RKO (cell line): ENCODE data around the gene PUS10.
"Not testable (repeated sequence)": the region's sequence is repeated elsewhere in the genome, so short reads cannot be mapped to it uniquely, and the experiment has no call there.

Experiments used
- DNase-seq: peaks from one replicate; pipeline ENCODE4 v3.0.0-alpha.2; 2016; ENCODE audit warnings: low spot score

PUS10 gene

GRCh38 chr2:61011678-61012077 lies 6.4 kb downstream of the PUS10 start:
- no peak for DNase-seq

GRCh38 chr2:61009355-61009754 lies 8.7 kb downstream of the PUS10 start:
- DNase-seq = no peak

DNA sequence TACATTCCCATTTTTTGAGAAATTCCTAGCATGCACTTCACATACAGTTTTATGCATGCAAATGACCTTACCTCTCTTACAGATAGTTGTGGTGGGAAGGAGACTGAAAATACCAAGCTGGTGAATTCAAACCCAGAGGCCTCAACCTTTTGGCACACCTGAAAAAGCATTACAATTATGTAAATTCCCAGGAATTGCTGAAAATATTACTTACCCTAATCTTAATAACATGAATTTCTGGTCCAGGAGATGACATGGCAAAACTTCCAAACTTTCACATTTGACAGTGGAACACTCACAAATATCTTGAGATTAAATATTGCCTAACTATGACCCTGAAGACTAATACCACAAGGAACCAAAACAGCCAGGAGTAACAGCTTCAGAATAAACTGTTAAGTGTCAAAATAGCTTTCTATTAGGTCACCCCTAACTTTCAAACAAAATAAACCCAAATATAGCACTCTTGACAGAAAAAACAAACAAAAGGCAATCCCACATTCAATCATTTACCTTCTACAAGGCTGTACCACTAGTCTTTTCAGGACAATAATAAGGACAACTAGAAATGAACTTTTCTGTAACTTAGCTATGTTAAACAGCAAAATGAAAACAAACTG lies 11.5 kb downstream of the PUS10 start:
- DNase-seq = no peak

DNA sequence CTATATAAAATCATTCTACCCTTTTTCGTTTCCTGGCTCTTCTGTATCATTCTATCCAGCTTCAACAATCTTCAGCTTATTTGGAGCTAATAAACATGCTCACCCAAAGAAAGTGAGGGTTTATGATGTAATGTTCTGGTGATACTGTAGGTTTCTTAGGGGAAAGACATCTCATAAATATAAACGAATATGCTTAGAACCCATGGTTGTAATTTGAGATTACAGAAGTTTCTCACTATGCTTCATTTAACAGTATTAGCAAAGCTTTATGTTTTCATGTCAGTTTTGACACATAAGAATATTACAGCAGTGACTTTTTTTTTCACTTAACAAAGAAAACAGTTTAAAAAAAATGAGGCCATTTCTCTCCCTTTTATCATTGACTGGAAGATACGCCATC lies 12.3 kb downstream of the PUS10 start:
- no peak for DNase-seq

GRCh38 chr2:60998628-60999545 lies 19.2 kb downstream of the PUS10 start:
- peak; percentile 71 for DNase-seq

- DNase-seq = no peak
Measured at GRCh38 chr2:60994131-60994530, 23.9 kb downstream of the PUS10 start.

DNA sequence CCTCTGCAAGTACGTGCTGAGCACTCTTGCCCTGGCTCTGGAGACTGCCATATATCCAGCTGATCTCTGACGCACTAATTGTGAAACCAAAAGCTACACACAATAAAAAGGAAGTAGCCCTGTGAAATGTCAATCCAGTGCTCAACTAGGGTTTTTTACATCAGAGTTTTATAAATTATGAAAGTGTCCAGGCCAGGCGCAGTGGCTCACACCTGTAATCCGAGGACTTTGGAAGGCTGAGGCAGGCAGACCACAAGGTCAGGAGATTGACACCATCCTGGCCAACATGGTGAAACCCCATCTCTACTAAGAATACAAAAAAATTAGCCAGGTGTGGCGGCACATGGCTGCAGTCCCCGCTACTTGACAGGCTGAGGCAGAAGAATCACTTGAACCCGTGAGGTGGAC lies 25.1 kb downstream of the PUS10 start:
- DNase-seq = no peak

GRCh38 chr2:60991644-60992043 lies 26.4 kb downstream of the PUS10 start:
- no peak for DNase-seq

DNA sequence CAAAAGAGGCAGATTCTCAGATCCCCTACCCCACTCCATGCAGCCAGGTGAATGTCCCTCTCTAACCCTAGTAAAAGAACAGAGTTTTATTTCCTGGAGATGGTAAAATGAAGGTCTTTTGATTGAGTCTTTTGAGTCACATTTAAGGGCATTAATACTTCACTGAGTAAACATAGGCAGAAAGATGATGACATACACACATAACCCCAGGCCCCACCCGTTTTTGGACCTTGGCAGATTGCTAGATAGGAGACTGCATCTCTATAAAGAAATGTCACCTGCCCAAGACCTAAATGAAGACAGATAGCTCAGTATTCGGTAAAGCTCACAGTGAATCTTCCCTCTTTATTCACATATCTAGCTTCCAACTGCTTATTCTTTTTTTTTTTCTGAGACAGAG lies 28.8 kb downstream of the PUS10 start:
- no peak for DNase-seq

DNA sequence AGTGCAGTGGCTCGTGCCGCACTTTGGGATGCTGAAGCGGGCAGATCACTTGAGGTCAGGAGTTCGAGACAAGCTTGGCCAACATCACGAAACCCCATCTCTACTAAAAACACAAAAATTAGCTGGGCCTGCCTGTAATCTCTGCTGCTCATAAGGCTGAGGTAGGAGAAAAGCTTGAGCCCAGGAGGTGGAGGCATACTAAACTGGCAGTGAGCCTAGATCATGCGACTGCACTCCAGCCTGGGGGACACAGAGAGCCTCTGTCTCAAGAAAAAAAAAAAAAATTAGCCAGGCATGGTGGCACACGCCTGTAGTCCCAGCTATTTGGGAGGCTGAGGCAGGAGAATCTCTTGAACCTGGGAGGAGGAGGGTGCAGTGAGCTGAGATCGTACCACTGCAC lies 30.4 kb downstream of the PUS10 start:
- DNase-seq = not testable (repeated sequence)

DNA sequence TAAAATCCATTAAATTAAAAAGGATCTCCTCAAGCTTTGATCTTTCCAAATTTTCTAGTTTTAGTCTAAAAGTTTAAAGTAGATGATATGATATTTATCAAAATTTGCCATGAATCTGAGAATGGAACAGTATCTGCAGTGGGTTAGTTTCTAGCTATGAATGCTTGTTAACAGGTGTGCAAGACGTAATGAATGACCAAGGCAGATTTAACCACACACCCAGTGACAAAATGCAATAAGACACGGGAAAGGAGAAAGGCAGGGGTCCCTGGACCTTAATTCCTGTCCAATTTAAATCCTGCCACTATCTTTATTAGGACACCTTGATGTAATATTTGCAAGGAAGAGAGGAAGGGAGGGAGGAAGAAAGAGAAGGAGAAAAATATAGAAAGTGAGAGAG lies 31.0 kb downstream of the PUS10 start:
- no peak for DNase-seq

DNA sequence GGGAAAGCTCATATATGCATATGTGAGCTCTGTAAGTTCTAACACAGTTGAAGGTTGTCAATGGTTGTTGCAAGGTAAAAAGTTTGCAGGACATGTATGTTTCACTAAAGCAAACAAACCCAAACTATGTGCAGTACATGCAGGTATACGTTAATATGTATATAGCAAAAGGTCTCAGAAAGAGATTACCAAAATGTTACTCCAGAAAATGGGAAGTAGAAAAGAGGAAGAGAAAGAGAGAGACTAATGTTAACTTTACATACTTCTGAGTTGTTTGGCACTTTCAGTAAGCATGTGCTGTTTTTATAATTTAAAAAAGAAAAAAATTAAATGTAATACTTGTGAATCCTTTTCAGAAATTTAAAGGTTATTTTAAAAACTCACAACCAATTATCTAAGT lies 33.3 kb downstream of the PUS10 start:
- no peak for DNase-seq

GRCh38 chr2:60982066-60982465 lies 36.0 kb downstream of the PUS10 start:
- not testable (repeated sequence) for DNase-seq

- DNase-seq = no peak
Measured at GRCh38 chr2:60980071-60980815, 37.8 kb downstream of the PUS10 start.

- DNase-seq = no peak
Measured at GRCh38 chr2:60979231-60979630, 38.8 kb downstream of the PUS10 start.

GRCh38 chr2:60977562-60977895 lies 40.5 kb downstream of the PUS10 start:
- DNase-seq = no peak

DNA sequence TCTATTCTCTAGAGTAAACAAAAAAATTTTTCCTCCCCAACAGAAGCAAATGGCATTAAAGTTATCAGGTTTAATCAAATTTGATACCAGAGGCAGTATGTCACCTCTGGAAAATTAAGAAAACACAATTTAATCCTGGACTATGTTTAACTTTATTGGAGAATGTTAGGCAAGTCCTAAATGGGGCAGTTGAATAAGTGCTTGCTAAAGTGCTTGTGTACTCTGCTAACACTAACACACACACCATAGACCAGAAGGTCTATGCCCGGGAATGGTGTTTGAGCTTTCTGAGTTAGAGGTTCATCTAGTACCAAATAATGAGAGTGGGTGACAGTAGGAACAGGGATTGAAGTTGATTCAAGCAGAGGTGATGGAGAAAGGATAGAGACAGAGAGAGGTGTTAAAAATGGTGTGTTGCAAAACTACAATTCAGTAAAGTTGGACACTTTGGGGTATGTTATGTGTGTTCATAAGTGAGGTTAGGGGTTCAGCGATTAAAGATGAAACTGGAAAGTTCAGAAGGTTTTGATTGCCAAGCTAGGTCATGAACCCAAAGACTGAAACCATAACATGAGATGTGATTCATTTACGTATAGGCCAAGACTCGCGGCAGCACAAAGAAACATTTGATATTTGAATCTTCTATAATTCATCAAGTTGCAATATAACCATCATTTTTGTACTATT lies 41.0 kb downstream of the PUS10 start:
- no peak for DNase-seq

DNA sequence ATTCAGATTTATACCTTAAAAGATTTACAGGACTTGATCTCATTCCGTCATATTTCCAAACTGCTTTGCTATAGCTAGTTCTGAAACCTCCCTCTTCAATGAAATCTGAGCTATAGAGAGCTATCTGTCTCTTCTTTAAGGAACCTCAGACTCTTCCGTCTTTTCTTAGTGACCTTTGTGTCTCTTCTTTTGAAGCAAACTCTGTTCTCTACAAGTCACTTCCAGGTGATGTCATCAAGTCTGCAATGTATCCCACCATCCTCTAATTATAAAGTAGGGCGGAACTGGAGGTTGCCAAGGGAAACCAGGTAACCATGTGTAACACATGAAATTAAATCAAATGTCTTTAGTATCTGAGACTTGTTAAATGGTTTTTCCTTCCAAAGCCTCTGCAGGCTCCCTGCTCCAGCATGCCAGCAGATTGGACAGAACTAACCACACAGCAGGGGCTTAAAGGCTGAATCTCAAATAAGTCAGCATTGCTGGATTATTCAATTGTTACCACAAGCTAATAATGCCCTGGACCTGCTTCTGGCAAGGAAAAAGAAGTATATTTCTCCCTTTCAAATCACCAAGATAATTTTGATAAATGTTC lies 41.7 kb downstream of the PUS10 start:
- DNase-seq = no peak

GRCh38 chr2:60974652-60975051 lies 43.4 kb downstream of the PUS10 start:
- no peak for DNase-seq

DNA sequence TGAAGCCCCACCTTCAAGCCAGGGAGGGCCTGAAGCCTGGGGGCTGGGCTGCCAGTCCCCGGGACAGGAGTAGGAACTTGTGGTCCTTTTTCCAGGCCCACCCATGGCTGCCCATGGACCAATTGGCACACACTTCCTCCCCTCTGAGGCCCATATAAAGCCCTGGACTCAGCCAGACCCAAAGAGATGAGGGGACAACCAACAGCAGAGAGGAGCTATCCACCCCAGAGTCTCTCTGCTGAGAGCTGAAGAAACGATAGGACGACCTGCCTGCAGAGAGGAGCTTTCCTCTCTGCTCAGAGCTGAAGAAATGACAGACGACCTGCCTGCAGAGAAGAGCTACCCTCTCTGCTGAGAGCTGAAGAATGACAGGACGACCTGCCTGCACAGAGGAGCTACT lies 44.4 kb downstream of the PUS10 start:
- DNase-seq = no peak

DNA sequence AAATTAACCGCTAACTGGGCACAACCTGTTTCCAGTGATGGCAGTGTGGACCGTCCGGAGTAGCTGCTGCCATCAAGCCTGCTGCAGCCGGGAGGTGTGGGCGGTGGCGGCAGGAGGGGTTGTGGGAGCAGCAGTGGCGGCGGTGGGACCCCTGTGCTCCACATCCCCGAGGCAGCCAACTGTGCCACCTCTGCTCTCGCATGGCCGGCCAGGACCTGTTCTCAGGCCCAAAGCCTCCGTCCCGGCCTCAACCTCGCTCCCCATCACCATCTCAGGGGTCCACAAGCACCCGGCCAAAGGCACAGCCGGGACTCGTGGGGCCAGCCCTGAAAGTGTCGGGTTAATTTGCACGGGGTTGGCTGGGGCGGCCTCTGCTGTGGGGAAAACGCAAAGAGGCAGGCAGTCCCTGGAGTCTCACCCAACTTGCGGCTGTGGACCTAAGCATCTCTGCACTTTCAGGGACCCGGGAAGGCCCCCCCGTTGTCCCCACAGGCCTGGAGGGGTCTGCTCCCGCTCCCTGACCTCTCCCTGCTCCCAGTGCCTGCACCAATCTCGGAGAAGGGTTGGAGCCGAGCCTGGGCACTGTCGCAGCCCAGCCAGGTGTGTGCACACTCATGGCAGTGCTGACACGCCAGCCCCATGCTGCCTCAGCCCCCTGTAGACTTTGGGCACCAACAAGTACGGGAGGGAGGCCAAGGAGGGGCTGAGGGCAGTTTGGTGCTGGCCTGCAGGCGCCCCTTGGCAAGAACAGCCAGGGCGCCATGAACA lies 45.0 kb downstream of the PUS10 start:
- DNase-seq = no peak
